Measurements from ENCODE around the gene MICALL1.

The MICALL1 gene

GRCh38 chr22:37985050-37985585, 79.0 kb downstream of the MICALL1 start:
- H3K9me3 ChIP-seq (ENCODE audit: control insufficient read depth, insufficient read depth, low read length) = no peaks in the 10 kb centered on the region
- H3K9me2 ChIP-seq (replicated peaks; ENCODE audit: control insufficient read depth, low read length) = no peaks in the 10 kb centered on the region
- no peaks in the 10 kb centered on the region for H3F3A ChIP-seq (ENCODE audit: control insufficient read depth, insufficient read depth)
- H4K20me1 ChIP-seq (ENCODE audit: control insufficient read depth, insufficient read depth, low read depth, low read length) = no peaks in the 10 kb centered on the region
- H3K4me3 ChIP-seq (ENCODE audit: low read length) = no peak overlapping the region
- no peaks in the 10 kb centered on the region for H3K36me3 ChIP-seq (ENCODE audit: control insufficient read depth, low read length)
- H3K4me1 ChIP-seq (ENCODE audit: control insufficient read depth, low read length) = no peaks in the 10 kb centered on the region
- TF ChIP-seq CTCF (IDR thresholded peaks at IDR 0.05; ENCODE audit: low read depth, low read length, poor library complexity, severe bottlenecking) = no peak
- no peak for TF ChIP-seq EZH2phosphoT487 (IDR thresholded peaks at IDR 0.05; ENCODE audit: borderline replicate concordance, low read length)
- no peaks in the 10 kb centered on the region for H3K27me3 ChIP-seq (ENCODE audit: control insufficient read depth, low read length)
- H3K79me2 ChIP-seq (ENCODE audit: control insufficient read depth, low read length) = no peaks in the 10 kb centered on the region
- H3K27ac ChIP-seq (ENCODE audit: low read depth, low read length) = no peak overlapping the region
- no peak overlapping the region for H3K4me2 ChIP-seq (ENCODE audit: low read length)

- TF ChIP-seq CTCF (IDR thresholded peaks at IDR 0.05; ENCODE audit: low read depth, low read length, poor library complexity, severe bottlenecking) (no peak), EZH2phosphoT487 (IDR thresholded peaks at IDR 0.05; ENCODE audit: borderline replicate concordance, low read length) (no peak)
- Histone ChIP-seq H3K4me1 (ENCODE audit: control insufficient read depth, low read length) (no peaks in the 10 kb centered on the region), H3K27ac (ENCODE audit: low read depth, low read length) (no peak overlapping the region), H3F3A (ENCODE audit: control insufficient read depth, insufficient read depth) (no peaks in the 10 kb centered on the region), H3K4me3 (ENCODE audit: low read length) (no peak overlapping the region), H3K4me2 (ENCODE audit: low read length) (no peak overlapping the region), H3K9me2 (replicated peaks; ENCODE audit: control insufficient read depth, low read length) (no peaks in the 10 kb centered on the region), H3K9me3 (ENCODE audit: control insufficient read depth, insufficient read depth, low read length) (no peaks in the 10 kb centered on the region), H4K20me1 (ENCODE audit: control insufficient read depth, insufficient read depth, low read depth, low read length) (no peaks in the 10 kb centered on the region), H3K27me3 (ENCODE audit: control insufficient read depth, low read length) (no peaks in the 10 kb centered on the region), H3K36me3 (ENCODE audit: control insufficient read depth, low read length) (no peaks in the 10 kb centered on the region), H3K79me2 (ENCODE audit: control insufficient read depth, low read length) (no peaks in the 10 kb centered on the region)
Observed at GRCh38 chr22:37985751-37986281, 79.7 kb downstream of the MICALL1 start.

GRCh38 chr22:37986371-37986770, 80.3 kb downstream of the MICALL1 start:
- no peak overlapping the region for H3K27ac ChIP-seq (ENCODE audit: low read depth, low read length)
- H3K4me2 ChIP-seq (ENCODE audit: low read length) = no peak overlapping the region
- no peaks in the 10 kb centered on the region for H3K9me2 ChIP-seq (replicated peaks; ENCODE audit: control insufficient read depth, low read length)
- H3K4me1 ChIP-seq (ENCODE audit: control insufficient read depth, low read length) = no peaks in the 10 kb centered on the region
- H3F3A ChIP-seq (ENCODE audit: control insufficient read depth, insufficient read depth) = no peaks in the 10 kb centered on the region
- H3K36me3 ChIP-seq (ENCODE audit: control insufficient read depth, low read length) = no peaks in the 10 kb centered on the region
- no peaks in the 10 kb centered on the region for H3K9me3 ChIP-seq (ENCODE audit: control insufficient read depth, insufficient read depth, low read length)
- no peaks in the 10 kb centered on the region for H3K79me2 ChIP-seq (ENCODE audit: control insufficient read depth, low read length)
- no peaks in the 10 kb centered on the region for H3K27me3 ChIP-seq (ENCODE audit: control insufficient read depth, low read length)
- H3K4me3 ChIP-seq (ENCODE audit: low read length) = no peak overlapping the region
- no peak for TF ChIP-seq EZH2phosphoT487 (IDR thresholded peaks at IDR 0.05; ENCODE audit: borderline replicate concordance, low read length)
- TF ChIP-seq CTCF (IDR thresholded peaks at IDR 0.05; ENCODE audit: low read depth, low read length, poor library complexity, severe bottlenecking) = no peak
- H4K20me1 ChIP-seq (ENCODE audit: control insufficient read depth, insufficient read depth, low read depth, low read length) = no peaks in the 10 kb centered on the region
